Neural cell (in vitro differentiated cells): ENCODE results near the gene C1R. TPM values are rescaled to one million over a fixed set of nuclear protein-coding genes. Genes with fewer than 3 reads are reported as not detected.

Experiments used
- H2AFZ ChIP-seq: fragments of 200-600, 300-800 bp; sonication (generic), shearing (Covaris generic); 2 replicates; pipeline ENCODE4 v1.6.0; 2014; ENCODE audit warnings: low read depth, mild to moderate bottlenecking, antibody characterized with exemption, low read length, moderate library complexity
- H3F3A ChIP-seq: fragments of 200-600 bp; shearing (Covaris generic); 2 replicates; pipeline ENCODE4 v1.6.1; 2016; ENCODE audit warnings: mild to moderate bottlenecking, moderate library complexity, mixed read lengths, antibody characterized with exemption, low read length; ENCODE audit not compliant: insufficient read depth, poor library complexity, severe bottlenecking
- H3K27ac ChIP-seq: fragments of 200-600, 300-800 bp; sonication (generic), shearing (Covaris generic); 2 replicates; pipeline ENCODE4 v1.5.1; 2014; ENCODE audit warnings: mild to moderate bottlenecking, low read length, moderate library complexity
- H3K27me3 ChIP-seq: fragments of 300-800, 200-600 bp; sonication (generic), shearing (Covaris generic); 2 replicates; pipeline ENCODE4 v1.6.0; 2014; ENCODE audit warnings: mild to moderate bottlenecking, low read depth, low read length, moderate library complexity; ENCODE audit not compliant: insufficient read depth
- H3K36me3 ChIP-seq: fragments of 300-800, 200-600 bp; sonication (generic), shearing (Covaris generic); 2 replicates; pipeline ENCODE4 v1.5.1; 2014; ENCODE audit warnings: mild to moderate bottlenecking, antibody characterized with exemption, low read length, moderate library complexity; ENCODE audit not compliant: insufficient read depth
- H3K4me2 ChIP-seq: fragments of 300-800, 200-600 bp; sonication (generic), shearing (Covaris generic); 2 replicates; pipeline ENCODE4 v1.6.0; 2014; ENCODE audit warnings: mild to moderate bottlenecking, low read length
- H3K4me3 ChIP-seq: fragments of 300-800, 200-600 bp; sonication (generic), shearing (Covaris generic); 2 replicates; pipeline ENCODE4 v1.5.1; 2014; ENCODE audit warnings: mild to moderate bottlenecking, low read length, moderate library complexity
- H3K79me2 ChIP-seq: fragments of 200-600 bp; shearing (Covaris generic); replicated peaks from 2 replicates; pipeline ENCODE4 v1.6.0; 2014; ENCODE audit warnings: mild to moderate bottlenecking, low read length, moderate library complexity; ENCODE audit not compliant: insufficient read depth
- H3K9ac ChIP-seq: fragments of 300-800, 200-600 bp; sonication (generic), shearing (Covaris generic); 2 replicates; pipeline ENCODE4 v1.6.1; 2016; ENCODE audit warnings: mild to moderate bottlenecking, low read length, mixed read lengths
- H3K9me2 ChIP-seq: fragments of 200-600 bp; shearing (Covaris generic); 2 replicates; pipeline ENCODE4 v1.6.1; 2016; ENCODE audit warnings: mild to moderate bottlenecking, low read length, mixed read lengths; ENCODE audit not compliant: insufficient read depth
- H3K9me3 ChIP-seq: fragments of 200-600, 300-800 bp; sonication (generic), shearing (Covaris generic); 2 replicates; pipeline ENCODE4 v1.6.1; 2016; ENCODE audit warnings: mild to moderate bottlenecking, mixed run types, low read length, moderate library complexity, mixed read lengths
- H4K20me1 ChIP-seq: fragments of 200-600 bp; shearing (Covaris generic); 2 replicates; pipeline ENCODE4 v1.6.1; 2016; ENCODE audit warnings: mild to moderate bottlenecking, mixed run types; ENCODE audit not compliant: insufficient read depth
- EP300 ChIP-seq: fragments of 450-650 bp; conservative IDR thresholded peaks from 2 replicates; pipeline ENCODE4 v1.6.1; 2014; ENCODE audit warnings: antibody characterized with exemption, mild to moderate bottlenecking, moderate library complexity; ENCODE audit not compliant: poor library complexity, severe bottlenecking
- EZH2 ChIP-seq: fragments of 200-600, 300-800 bp; shearing (Covaris generic), sonication (generic); IDR thresholded peaks from 2 replicates; pipeline ENCODE4 v1.6.1; 2014; ENCODE audit warnings: antibody characterized with exemption, low read length, borderline replicate concordance, mild to moderate bottlenecking; ENCODE audit not compliant: insufficient read depth, poor library complexity, severe bottlenecking
- MXI1 ChIP-seq: fragments of 450-650 bp; conservative IDR thresholded peaks from 2 replicates; pipeline ENCODE4 v1.6.1; 2014; ENCODE audit warnings: antibody characterized with exemption, mild to moderate bottlenecking; ENCODE audit not compliant: poor library complexity, severe bottlenecking
- POLR2AphosphoS5 ChIP-seq: IDR thresholded peaks from 2 replicates; pipeline ENCODE4 v1.6.1; 2012
- RAD21 ChIP-seq: fragments of 450-650 bp; conservative IDR thresholded peaks from 2 replicates; pipeline ENCODE4 v1.6.1; 2014; ENCODE audit warnings: antibody characterized with exemption, mild to moderate bottlenecking, moderate library complexity
- SMC3 ChIP-seq: fragments of 450-650 bp; conservative IDR thresholded peaks from 2 replicates; pipeline ENCODE4 v1.6.1; 2014; ENCODE audit warnings: antibody characterized with exemption, mild to moderate bottlenecking, moderate library complexity; ENCODE audit not compliant: poor library complexity
- TAF1 ChIP-seq: IDR thresholded peaks from 2 replicates; pipeline ENCODE4 v1.6.1; 2012; ENCODE audit warnings: low read depth
- polyA plus RNA-seq: library from polyadenylated mRNA; depleted of rRNA; stranded (reverse); fragments of >200 nt; gene quantifications from 2 replicates; pipeline ENCODE4 v1.2.3, GENCODE V29; 2014
- TF ChIP-seq, protein P1 (sequence below): IDR thresholded peaks from 2 replicates; pipeline ENCODE4 v1.6.1; 2012; ENCODE audit warnings: borderline replicate concordance
- TF ChIP-seq, protein P2 (sequence below): fragments of 450-650 bp; IDR thresholded peaks from 2 replicates; pipeline ENCODE4 v1.5.1; 2014; ENCODE audit warnings: antibody characterized with exemption, mild to moderate bottlenecking, moderate library complexity; ENCODE audit not compliant: poor library complexity, severe bottlenecking

The C1R gene
- polyA plus RNA-seq, 1 donor from 2014 or later: 1.7 TPM

DNA sequence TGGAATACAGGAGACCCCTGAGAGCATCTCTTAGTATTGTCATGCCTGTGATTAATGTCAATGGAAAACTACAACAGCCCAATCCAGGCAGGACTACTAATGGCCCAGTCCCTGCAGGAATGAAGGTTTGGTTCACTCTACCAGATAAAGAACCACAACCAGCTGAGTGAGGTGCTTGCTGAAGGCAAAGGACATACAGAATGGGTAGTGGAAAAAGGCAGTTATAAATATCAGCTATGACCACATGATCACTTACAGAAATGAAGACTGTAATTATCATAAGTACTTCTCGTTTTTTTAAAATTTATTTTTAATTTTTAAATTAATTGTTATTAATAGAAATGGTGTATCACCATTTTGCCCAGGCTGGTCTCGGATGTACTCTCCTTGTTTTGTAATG lies 56.8 kb downstream of the C1R start:
- Histone ChIP-seq H3K27ac (no peak overlapping the region), H3K9me2 (no peaks in the 10 kb centered on the region), H3K27me3 (no peaks in the 10 kb centered on the region), H4K20me1 (no peaks in the 10 kb centered on the region), H2AFZ (no peak overlapping the region), H3K9ac (no peak overlapping the region), H3K36me3 (no peaks in the 10 kb centered on the region), H3K9me3 (no peaks in the 10 kb centered on the region), H3F3A (no peaks in the 10 kb centered on the region), H3K79me2 (no peaks in the 10 kb centered on the region), H3K4me2 (no peak overlapping the region), H3K4me3 (no peak overlapping the region)
- TF ChIP-seq MXI1 (no peak), EP300 (no peak), TAF1 (no peak), EZH2 (no peak), SMC3 (no peak)

DNA sequence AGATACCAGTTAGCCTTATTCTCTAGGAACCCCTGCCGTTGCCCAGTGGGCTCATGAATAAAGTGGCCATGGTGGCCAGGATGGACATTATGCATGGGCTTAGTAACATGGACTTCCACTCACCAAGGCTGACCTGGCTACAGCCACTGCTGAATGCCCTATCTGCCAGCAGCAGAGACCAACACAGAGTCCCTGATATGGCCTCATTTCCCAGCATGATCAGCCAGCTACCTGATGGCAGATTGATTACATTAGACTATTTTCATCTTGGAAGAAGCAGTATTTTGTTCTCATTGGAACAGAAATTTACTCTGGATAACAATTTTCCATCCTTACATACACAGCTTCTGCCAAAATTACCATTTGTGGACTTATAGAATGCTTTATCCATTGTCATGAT lies 57.8 kb downstream of the C1R start:
- Histone ChIP-seq H3K9ac (no peak overlapping the region), H3K9me3 (no peaks in the 10 kb centered on the region), H2AFZ (no peak overlapping the region)

More for the DNA sequence above, 57.8 kb downstream of the C1R start:
- Histone ChIP-seq H3K36me3 (no peaks in the 10 kb centered on the region), H4K20me1 (no peaks in the 10 kb centered on the region), H3K79me2 (no peaks in the 10 kb centered on the region), H3K27me3 (no peaks in the 10 kb centered on the region), H3K9me2 (no peaks in the 10 kb centered on the region), H3K27ac (no peak overlapping the region), H3K4me3 (no peak overlapping the region), H3F3A (no peaks in the 10 kb centered on the region), H3K4me2 (no peak overlapping the region)
- TF ChIP-seq EZH2 (no peak), TAF1 (no peak), MXI1 (no peak), RAD21 (no peak), EP300 (no peak), SMC3 (no peak), POLR2AphosphoS5 (no peak)
- TF ChIP-seq, protein P1, sequence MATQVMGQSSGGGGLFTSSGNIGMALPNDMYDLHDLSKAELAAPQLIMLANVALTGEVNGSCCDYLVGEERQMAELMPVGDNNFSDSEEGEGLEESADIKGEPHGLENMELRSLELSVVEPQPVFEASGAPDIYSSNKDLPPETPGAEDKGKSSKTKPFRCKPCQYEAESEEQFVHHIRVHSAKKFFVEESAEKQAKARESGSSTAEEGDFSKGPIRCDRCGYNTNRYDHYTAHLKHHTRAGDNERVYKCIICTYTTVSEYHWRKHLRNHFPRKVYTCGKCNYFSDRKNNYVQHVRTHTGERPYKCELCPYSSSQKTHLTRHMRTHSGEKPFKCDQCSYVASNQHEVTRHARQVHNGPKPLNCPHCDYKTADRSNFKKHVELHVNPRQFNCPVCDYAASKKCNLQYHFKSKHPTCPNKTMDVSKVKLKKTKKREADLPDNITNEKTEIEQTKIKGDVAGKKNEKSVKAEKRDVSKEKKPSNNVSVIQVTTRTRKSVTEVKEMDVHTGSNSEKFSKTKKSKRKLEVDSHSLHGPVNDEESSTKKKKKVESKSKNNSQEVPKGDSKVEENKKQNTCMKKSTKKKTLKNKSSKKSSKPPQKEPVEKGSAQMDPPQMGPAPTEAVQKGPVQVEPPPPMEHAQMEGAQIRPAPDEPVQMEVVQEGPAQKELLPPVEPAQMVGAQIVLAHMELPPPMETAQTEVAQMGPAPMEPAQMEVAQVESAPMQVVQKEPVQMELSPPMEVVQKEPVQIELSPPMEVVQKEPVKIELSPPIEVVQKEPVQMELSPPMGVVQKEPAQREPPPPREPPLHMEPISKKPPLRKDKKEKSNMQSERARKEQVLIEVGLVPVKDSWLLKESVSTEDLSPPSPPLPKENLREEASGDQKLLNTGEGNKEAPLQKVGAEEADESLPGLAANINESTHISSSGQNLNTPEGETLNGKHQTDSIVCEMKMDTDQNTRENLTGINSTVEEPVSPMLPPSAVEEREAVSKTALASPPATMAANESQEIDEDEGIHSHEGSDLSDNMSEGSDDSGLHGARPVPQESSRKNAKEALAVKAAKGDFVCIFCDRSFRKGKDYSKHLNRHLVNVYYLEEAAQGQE: no peak
- TF ChIP-seq, protein P2, sequence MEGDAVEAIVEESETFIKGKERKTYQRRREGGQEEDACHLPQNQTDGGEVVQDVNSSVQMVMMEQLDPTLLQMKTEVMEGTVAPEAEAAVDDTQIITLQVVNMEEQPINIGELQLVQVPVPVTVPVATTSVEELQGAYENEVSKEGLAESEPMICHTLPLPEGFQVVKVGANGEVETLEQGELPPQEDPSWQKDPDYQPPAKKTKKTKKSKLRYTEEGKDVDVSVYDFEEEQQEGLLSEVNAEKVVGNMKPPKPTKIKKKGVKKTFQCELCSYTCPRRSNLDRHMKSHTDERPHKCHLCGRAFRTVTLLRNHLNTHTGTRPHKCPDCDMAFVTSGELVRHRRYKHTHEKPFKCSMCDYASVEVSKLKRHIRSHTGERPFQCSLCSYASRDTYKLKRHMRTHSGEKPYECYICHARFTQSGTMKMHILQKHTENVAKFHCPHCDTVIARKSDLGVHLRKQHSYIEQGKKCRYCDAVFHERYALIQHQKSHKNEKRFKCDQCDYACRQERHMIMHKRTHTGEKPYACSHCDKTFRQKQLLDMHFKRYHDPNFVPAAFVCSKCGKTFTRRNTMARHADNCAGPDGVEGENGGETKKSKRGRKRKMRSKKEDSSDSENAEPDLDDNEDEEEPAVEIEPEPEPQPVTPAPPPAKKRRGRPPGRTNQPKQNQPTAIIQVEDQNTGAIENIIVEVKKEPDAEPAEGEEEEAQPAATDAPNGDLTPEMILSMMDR: no peak
